Endothelial cell of umbilical vein (primary cell): ENCODE measurements around the gene MEI4.

Experiments
- EZH2 ChIP-seq: IDR thresholded peaks from 2 replicates; pipeline ENCODE4 v1.6.1; 2012; ENCODE audit warnings: borderline replicate concordance, low read depth, mild to moderate bottlenecking, moderate library complexity, low read length, inconsistent platforms; ENCODE audit not compliant: severe bottlenecking
- GATA2 ChIP-seq: IDR thresholded peaks from 2 replicates; pipeline ENCODE4 v1.7.0; 2011; ENCODE audit warnings: low read depth, mild to moderate bottlenecking, moderate library complexity, mixed read lengths, low read length; ENCODE audit not compliant: insufficient read length, insufficient read depth
- MYC ChIP-seq: IDR thresholded peaks from one replicate; pipeline ENCODE4 v1.6.1; 2011; ENCODE audit warnings: mild to moderate bottlenecking, low read depth, low read length
- POLR2A ChIP-seq: IDR thresholded peaks from 2 replicates; pipeline ENCODE4 v1.6.1; 2012; ENCODE audit warnings: low read depth, mild to moderate bottlenecking, control low read depth, low read length
- POLR2AphosphoS5 ChIP-seq: IDR thresholded peaks from 2 replicates; pipeline ENCODE4 v1.6.1; 2012; ENCODE audit warnings: low read depth, mild to moderate bottlenecking, control low read depth, low read length, moderate library complexity; ENCODE audit not compliant: insufficient read depth
- TF ChIP-seq, protein P1 (sequence below), 2 donors: IDR thresholded peaks; 1 replicate in 1 of 2; 2 replicates in 1 of 2; pipeline ENCODE4 v1.5.1; 2011; ENCODE audit warnings: low read length in 2 of 2, mild to moderate bottlenecking in 2 of 2, moderate library complexity in 2 of 2, control low read depth in 1 of 2, inconsistent platforms in 1 of 2, low read depth in 1 of 2; ENCODE audit not compliant: insufficient read depth in 1 of 2; ENCODE audit errors: extremely low read depth in 1 of 2
- TF ChIP-seq, protein P2 (sequence below): IDR thresholded peaks from 2 replicates; pipeline ENCODE4 v1.6.1; 2011; ENCODE audit not compliant: insufficient read depth, insufficient read length

DNA sequence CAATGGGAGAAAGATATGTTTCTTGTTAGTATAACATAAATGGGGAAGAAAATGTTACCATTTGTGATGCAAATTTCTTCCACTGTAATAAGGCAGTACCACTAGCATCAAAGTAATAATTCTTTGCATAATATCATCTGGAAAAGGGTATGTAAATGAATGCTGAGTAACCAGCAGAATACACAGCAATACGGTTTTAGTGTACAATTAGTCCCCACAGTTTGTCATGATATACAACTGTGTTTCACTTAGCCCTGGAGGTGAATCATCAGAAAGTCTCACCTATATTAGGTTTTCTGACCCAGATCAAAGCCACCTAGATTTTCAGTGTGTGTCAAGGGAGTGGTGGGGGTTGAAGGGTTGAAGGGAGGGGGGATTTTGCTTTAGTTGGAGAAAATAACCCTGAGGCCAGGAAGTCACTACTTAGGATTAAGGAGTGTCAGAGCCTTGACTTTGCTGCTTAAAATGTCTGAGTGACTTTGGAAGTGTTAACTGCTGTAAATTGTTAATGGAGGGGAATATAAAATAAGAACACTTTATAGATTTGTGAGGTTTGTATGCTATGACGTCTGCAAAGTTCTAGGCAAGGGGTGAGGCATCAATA is 8.6 kb upstream of the MEI4 start:
- no peak for TF ChIP-seq POLR2AphosphoS5
- no peak for TF ChIP-seq POLR2A
- no peak for TF ChIP-seq EZH2
- TF ChIP-seq GATA2, result no peak
- TF ChIP-seq, protein P1, sequence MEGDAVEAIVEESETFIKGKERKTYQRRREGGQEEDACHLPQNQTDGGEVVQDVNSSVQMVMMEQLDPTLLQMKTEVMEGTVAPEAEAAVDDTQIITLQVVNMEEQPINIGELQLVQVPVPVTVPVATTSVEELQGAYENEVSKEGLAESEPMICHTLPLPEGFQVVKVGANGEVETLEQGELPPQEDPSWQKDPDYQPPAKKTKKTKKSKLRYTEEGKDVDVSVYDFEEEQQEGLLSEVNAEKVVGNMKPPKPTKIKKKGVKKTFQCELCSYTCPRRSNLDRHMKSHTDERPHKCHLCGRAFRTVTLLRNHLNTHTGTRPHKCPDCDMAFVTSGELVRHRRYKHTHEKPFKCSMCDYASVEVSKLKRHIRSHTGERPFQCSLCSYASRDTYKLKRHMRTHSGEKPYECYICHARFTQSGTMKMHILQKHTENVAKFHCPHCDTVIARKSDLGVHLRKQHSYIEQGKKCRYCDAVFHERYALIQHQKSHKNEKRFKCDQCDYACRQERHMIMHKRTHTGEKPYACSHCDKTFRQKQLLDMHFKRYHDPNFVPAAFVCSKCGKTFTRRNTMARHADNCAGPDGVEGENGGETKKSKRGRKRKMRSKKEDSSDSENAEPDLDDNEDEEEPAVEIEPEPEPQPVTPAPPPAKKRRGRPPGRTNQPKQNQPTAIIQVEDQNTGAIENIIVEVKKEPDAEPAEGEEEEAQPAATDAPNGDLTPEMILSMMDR (IDR thresholded peaks at IDR 0.05; ENCODE audit: extremely low read depth in 1 of 2, insufficient read depth in 1 of 2, low read depth in 1 of 2, low read length in 2 of 2), result no peak
- TF ChIP-seq, protein P2, sequence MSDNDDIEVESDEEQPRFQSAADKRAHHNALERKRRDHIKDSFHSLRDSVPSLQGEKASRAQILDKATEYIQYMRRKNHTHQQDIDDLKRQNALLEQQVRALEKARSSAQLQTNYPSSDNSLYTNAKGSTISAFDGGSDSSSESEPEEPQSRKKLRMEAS, result no peak
- no peak for TF ChIP-seq MYC
